IMR-90 (cell line): Measurements from ENCODE around the gene CREBBP. TPM values are rescaled to one million over a fixed set of nuclear protein-coding genes. Genes with fewer than 3 reads are reported as not detected.

Experiments
- ATAC-seq: fragments of 200-7000 bp; cut with Tn5 transposase; 2 replicates; pipeline ENCODE4 v1.9.1; 2020; ENCODE audit warnings: low read depth, mild to moderate bottlenecking, moderate library complexity
- BruUV-seq: library from RNA; stranded (reverse); fragments of 400-500 nt; replicated peaks from 2 replicates; lab custom pipeline; 2021; lab: Mats Ljungman, UMichigan
- CTCF ChIA-PET: fragments of 300-600 bp; formaldehyde crosslinking; extraction: SDS; loops from one replicate; lab custom pipeline; 2021; ENCODE audit warnings: antibody characterized with exemption; lab: Yijun Ruan, JAX
- POLR2A ChIA-PET: fragments of 300-600 bp; sonication (Branson Sonifier 250); formaldehyde crosslinking; loops from one replicate; lab custom pipeline; 2022; ENCODE audit warnings: antibody characterized with exemption; ENCODE audit not compliant: unreplicated experiment; lab: Charles Lee
- DNase-seq: peaks from one replicate; pipeline ENCODE4 v3.0.0; 2013
- H2AFZ ChIP-seq: replicated peaks from 2 replicates; pipeline ENCODE3; 2013; ENCODE audit warnings: low read length, mild to moderate bottlenecking; ENCODE audit not compliant: poor library complexity
- H2AK5ac ChIP-seq: 2 replicates; pipeline ENCODE4 v1.6.1; 2013; ENCODE audit warnings: low read depth, low read length, inconsistent platforms
- H2AK9ac ChIP-seq: replicated peaks from 2 replicates; pipeline ENCODE3; 2013; ENCODE audit warnings: mild to moderate bottlenecking, low read depth, low read length, moderate library complexity; ENCODE audit not compliant: poor library complexity
- H2BK120ac ChIP-seq: 2 replicates; pipeline ENCODE4 v1.6.1; 2013; ENCODE audit warnings: low read depth, low read length, inconsistent platforms
- H2BK15ac ChIP-seq: 3 replicates; pipeline ENCODE4 v1.6.1; 2013; ENCODE audit warnings: low read depth, low read length, inconsistent platforms
- H2BK20ac ChIP-seq: 2 replicates; pipeline ENCODE4 v1.6.1; 2013; ENCODE audit warnings: low read depth, mild to moderate bottlenecking, inconsistent platforms, low read length, moderate library complexity
- H2BK5ac ChIP-seq: 2 replicates; pipeline ENCODE4 v1.6.1; 2013; ENCODE audit warnings: mild to moderate bottlenecking, low read depth, low read length, inconsistent platforms; ENCODE audit not compliant: poor library complexity, severe bottlenecking
- H3K14ac ChIP-seq: replicated peaks from 2 replicates; pipeline ENCODE4 v1.6.1; 2013; ENCODE audit warnings: low read depth, low read length, inconsistent platforms
- H3K18ac ChIP-seq: 2 replicates; pipeline ENCODE4 v1.6.1; 2013; ENCODE audit warnings: low read depth, low read length, control low read depth
- H3K23ac ChIP-seq: 2 replicates; pipeline ENCODE4 v1.6.1; 2013; ENCODE audit warnings: low read depth, low read length, inconsistent platforms
- H3K27ac ChIP-seq: 2 replicates; pipeline ENCODE4 v1.5.1; 2013; ENCODE audit warnings: mild to moderate bottlenecking, control low read depth, low read length; ENCODE audit not compliant: insufficient read depth
- H3K27me3 ChIP-seq: 2 replicates; pipeline ENCODE4 v1.6.1; 2013; ENCODE audit warnings: low read length; ENCODE audit not compliant: control insufficient read depth, insufficient read depth
- H3K36me3 ChIP-seq: 2 replicates; pipeline ENCODE4 v1.6.1; 2013; ENCODE audit warnings: low read length, mixed read lengths; ENCODE audit not compliant: control insufficient read depth, insufficient read depth
- H3K4ac ChIP-seq: 2 replicates; pipeline ENCODE4 v1.6.1; 2013; ENCODE audit warnings: low read depth, low read length, inconsistent platforms
- H3K4me1 ChIP-seq: 2 replicates; pipeline ENCODE4 v1.6.1; 2013; ENCODE audit warnings: low read length, mixed read lengths; ENCODE audit not compliant: control insufficient read depth, insufficient read depth
- H3K4me2 ChIP-seq: 2 replicates; pipeline ENCODE4 v1.6.1; 2013; ENCODE audit warnings: low read depth, mild to moderate bottlenecking, control low read depth, low read length, moderate library complexity
- H3K4me3 ChIP-seq: 2 replicates; pipeline ENCODE4 v1.5.1; 2013; ENCODE audit warnings: low read depth, mild to moderate bottlenecking, control low read depth, low read length, moderate library complexity; ENCODE audit not compliant: insufficient read depth
- H3K56ac ChIP-seq: 2 replicates; pipeline ENCODE4 v1.6.1; 2013; ENCODE audit warnings: low read length, inconsistent platforms; ENCODE audit not compliant: insufficient read depth; ENCODE audit errors: extremely low read depth
- H3K79me1 ChIP-seq, 2 experiments: 2 replicates each; pipeline ENCODE4 v1.6.1; 2013; ENCODE audit warnings: low read length in 2 of 2, inconsistent platforms in 1 of 2, low read depth in 1 of 2
- H3K9ac ChIP-seq: 2 replicates; pipeline ENCODE4 v1.6.1; 2013; ENCODE audit warnings: low read depth, low read length, control low read depth
- H3K9me1 ChIP-seq: 2 replicates; pipeline ENCODE4 v1.6.1; 2013; ENCODE audit warnings: low read length, inconsistent platforms; ENCODE audit not compliant: insufficient read depth
- H3K9me3 ChIP-seq: 2 replicates; pipeline ENCODE4 v1.6.1; 2013; ENCODE audit warnings: low read length; ENCODE audit not compliant: control insufficient read depth, insufficient read depth
- H4K20me1 ChIP-seq: 2 replicates; pipeline ENCODE4 v1.6.1; 2013; ENCODE audit warnings: low read length, inconsistent platforms; ENCODE audit not compliant: insufficient read depth
- H4K5ac ChIP-seq: 2 replicates; pipeline ENCODE4 v1.6.1; 2013; ENCODE audit warnings: mild to moderate bottlenecking, low read depth, low read length, control low read depth
- H4K8ac ChIP-seq, 2 experiments: 2 replicates each; pipeline ENCODE4 v1.6.1; 2013; ENCODE audit warnings: low read depth in 2 of 2, low read length in 2 of 2, control low read depth in 1 of 2, inconsistent platforms in 1 of 2
- H4K91ac ChIP-seq: 2 replicates; pipeline ENCODE4 v1.6.1; 2013; ENCODE audit warnings: low read depth, low read length, inconsistent platforms; ENCODE audit not compliant: insufficient read depth
- CEBPB ChIP-seq: IDR thresholded peaks from 2 replicates; pipeline ENCODE4 v1.6.1; 2012; ENCODE audit warnings: low read depth, low read length, improper control_type of control experiment
- CHD1 ChIP-seq: IDR thresholded peaks from 2 replicates; pipeline ENCODE4 v1.6.1; 2012; ENCODE audit warnings: low read depth, low read length, improper control_type of control experiment
- FOS ChIP-seq: fragments of 150-350 bp; IDR thresholded peaks from 2 replicates; pipeline ENCODE4 v1.6.1; 2016; ENCODE audit warnings: low read depth, low read length
- MAFK ChIP-seq: IDR thresholded peaks from 2 replicates; pipeline ENCODE4 v1.6.1; 2012; ENCODE audit warnings: low read depth, low read length, improper control_type of control experiment
- MAZ ChIP-seq: IDR thresholded peaks from 2 replicates; pipeline ENCODE4 v1.6.1; 2012; ENCODE audit warnings: low read depth, mild to moderate bottlenecking, low read length, improper control_type of control experiment, moderate library complexity, borderline replicate concordance
- MXI1 ChIP-seq: IDR thresholded peaks from 2 replicates; pipeline ENCODE4 v1.6.1; 2012; ENCODE audit warnings: low read depth, mild to moderate bottlenecking, low read length, moderate library complexity, borderline replicate concordance
- POLR2A ChIP-seq: IDR thresholded peaks from 2 replicates; pipeline ENCODE4 v1.6.1; 2012; ENCODE audit warnings: mild to moderate bottlenecking, low read depth, low read length
- RAD21 ChIP-seq: IDR thresholded peaks from 2 replicates; pipeline ENCODE4 v1.6.1; 2012; ENCODE audit warnings: low read length, improper control_type of control experiment
- RCOR1 ChIP-seq: IDR thresholded peaks from 2 replicates; pipeline ENCODE4 v1.6.1; 2012; ENCODE audit warnings: mild to moderate bottlenecking, low read length, improper control_type of control experiment; ENCODE audit not compliant: insufficient replicate concordance
- RFX5 ChIP-seq: IDR thresholded peaks from 2 replicates; pipeline ENCODE4 v1.8.0; 2012; ENCODE audit warnings: low read depth, mild to moderate bottlenecking, low read length, moderate library complexity
- SMC3 ChIP-seq: fragments of 150-350 bp; IDR thresholded peaks from 2 replicates; pipeline ENCODE4 v1.6.1; 2016; ENCODE audit warnings: low read depth, mild to moderate bottlenecking, antibody characterized with exemption, low read length, moderate library complexity
- whole genome bisulfite sequencing, 2 experiments: methylation state at CpG; one replicate each; pipeline versions ENCODE4 v1.1.5 to v1.1.7; 2013; ENCODE audit warnings: missing lambda C conversion rate in 2 of 2; ENCODE audit not compliant: insufficient read length in 1 of 2; ENCODE audit errors: extremely low coverage in 2 of 2; 5-methylcytosine and 5-hydroxymethylcytosine counted together
- dilution Hi-C: fragments of 300-500 bp; cut with HindIII; formaldehyde crosslinking; loops from one replicate; pipeline ENCODE4 v1.14.3; 2018; ENCODE audit warnings: low sequenced_read_pairs; ENCODE audit not compliant: unreplicated experiment
- in situ Hi-C: fragments of 300-500 bp; cut with MboI; formaldehyde crosslinking; loops from 3 replicates; pipeline ENCODE4 v1.14.3; 2019; ENCODE audit warnings: low sequenced_read_pairs, inconsistent platforms, mixed read lengths
- intact Hi-C: fragments of 100-400 bp; cut with micrococcal nuclease; formaldehyde crosslinking; loops from 2 replicates; pipeline ENCODE4 v1.10.0; 2022
- polyA plus RNA-seq, 3 experiments: library from polyadenylated mRNA; depleted of rRNA; stranded (reverse); fragments of >200 nt; gene quantifications; 2 replicates each; pipeline ENCODE4 v1.2.3, GENCODE V29; 2012; ENCODE audit warnings: low replicate concordance in 1 of 3
- total RNA-seq: library from RNA; depleted of rRNA; stranded (reverse); fragments of >200 nt; gene quantifications from 2 replicates; pipeline ENCODE4 v1.2.3, GENCODE V29; 2012
- TF ChIP-seq, protein P1 (sequence below): conservative IDR thresholded peaks from 2 replicates; pipeline ENCODE4 v1.5.1; 2012; ENCODE audit warnings: mild to moderate bottlenecking, low read depth, low read length, improper control_type of control experiment
- TF ChIP-seq, protein P2 (sequence below): fragments of 150-350 bp; IDR thresholded peaks from 2 replicates; pipeline ENCODE4 v1.6.1; 2017; ENCODE audit warnings: mild to moderate bottlenecking, antibody characterized with exemption, low read length, low read depth

Gene CREBBP
- total and polyA plus RNA-seq, 2 of the 4 experiments (the other 2 are of a cell fraction): 7.3 to 12.5 TPM

GRCh38 chr16:3909791-3910583 is 29.5 kb upstream of the CREBBP start:
- no peak overlapping the region for H4K8ac ChIP-seq

More at GRCh38 chr16:3909791-3910583, 29.5 kb upstream of the CREBBP start:
- Histone ChIP-seq H2AK5ac (no peak overlapping the region), H2AK9ac (no peak overlapping the region), H3K14ac (no peak overlapping the region), H4K5ac (no peak overlapping the region), H3K18ac (no peak overlapping the region), H3K4me2 (no peak overlapping the region), H2AFZ (peak overlapping the region; percentile 58), H3K9me3 (no peaks in the 10 kb centered on the region), H3K36me3 (no peaks in the 10 kb centered on the region), H3K27me3 (peaks cover 10% of the 10 kb centered on the region), H3K9ac (no peak overlapping the region), H2BK120ac (no peak overlapping the region), H3K4ac (no peak overlapping the region), H3K4me3 (no peak overlapping the region), H3K9me1 (no peaks in the 10 kb centered on the region), H4K20me1 (no peaks in the 10 kb centered on the region), H3K4me1 (no peaks in the 10 kb centered on the region), H3K79me1 (no peaks in the 10 kb centered on the region), H2BK20ac (no peak overlapping the region), H2BK5ac (no peak overlapping the region), H4K91ac (no peak overlapping the region), H2BK15ac (no peak overlapping the region), H3K23ac (no peak overlapping the region), H3K27ac (no peak overlapping the region), H3K56ac (no peak overlapping the region)
- intact Hi-C loops: no loop called here
- no peak for DNase-seq
- POLR2A ChIA-PET: no interaction called here
- WGBS, 2 experiments: 63% methylated on average over 8 of the region's 18 CpGs; no CpG with 5 or more reads in 1 of the 2 experiments
- BruUV-seq: no TSS peak
- dilution Hi-C loops: no loop called here
- CTCF ChIA-PET: interaction anchor here (1.6 kb wide), 1 partner anchor 29 kb away, joined by 3 read pairs; no protein-coding TSS in a partner anchor
- no peak for TF ChIP-seq FOS
- TF ChIP-seq RCOR1: no peak
- TF ChIP-seq, protein P1, sequence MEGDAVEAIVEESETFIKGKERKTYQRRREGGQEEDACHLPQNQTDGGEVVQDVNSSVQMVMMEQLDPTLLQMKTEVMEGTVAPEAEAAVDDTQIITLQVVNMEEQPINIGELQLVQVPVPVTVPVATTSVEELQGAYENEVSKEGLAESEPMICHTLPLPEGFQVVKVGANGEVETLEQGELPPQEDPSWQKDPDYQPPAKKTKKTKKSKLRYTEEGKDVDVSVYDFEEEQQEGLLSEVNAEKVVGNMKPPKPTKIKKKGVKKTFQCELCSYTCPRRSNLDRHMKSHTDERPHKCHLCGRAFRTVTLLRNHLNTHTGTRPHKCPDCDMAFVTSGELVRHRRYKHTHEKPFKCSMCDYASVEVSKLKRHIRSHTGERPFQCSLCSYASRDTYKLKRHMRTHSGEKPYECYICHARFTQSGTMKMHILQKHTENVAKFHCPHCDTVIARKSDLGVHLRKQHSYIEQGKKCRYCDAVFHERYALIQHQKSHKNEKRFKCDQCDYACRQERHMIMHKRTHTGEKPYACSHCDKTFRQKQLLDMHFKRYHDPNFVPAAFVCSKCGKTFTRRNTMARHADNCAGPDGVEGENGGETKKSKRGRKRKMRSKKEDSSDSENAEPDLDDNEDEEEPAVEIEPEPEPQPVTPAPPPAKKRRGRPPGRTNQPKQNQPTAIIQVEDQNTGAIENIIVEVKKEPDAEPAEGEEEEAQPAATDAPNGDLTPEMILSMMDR: no peak
- no peak for TF ChIP-seq MAZ
- no peak for TF ChIP-seq POLR2A
- TF ChIP-seq MXI1: no peak
- TF ChIP-seq RAD21: no peak
- TF ChIP-seq CHD1: no peak
- no peak for TF ChIP-seq SMC3
- no peak for TF ChIP-seq CEBPB
- no peak for TF ChIP-seq MAFK
- TF ChIP-seq, protein P2, sequence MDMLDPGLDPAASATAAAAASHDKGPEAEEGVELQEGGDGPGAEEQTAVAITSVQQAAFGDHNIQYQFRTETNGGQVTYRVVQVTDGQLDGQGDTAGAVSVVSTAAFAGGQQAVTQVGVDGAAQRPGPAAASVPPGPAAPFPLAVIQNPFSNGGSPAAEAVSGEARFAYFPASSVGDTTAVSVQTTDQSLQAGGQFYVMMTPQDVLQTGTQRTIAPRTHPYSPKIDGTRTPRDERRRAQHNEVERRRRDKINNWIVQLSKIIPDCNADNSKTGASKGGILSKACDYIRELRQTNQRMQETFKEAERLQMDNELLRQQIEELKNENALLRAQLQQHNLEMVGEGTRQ: no peak
- TF ChIP-seq RFX5: no peak
- in situ Hi-C loops: no loop called here
- ATAC-seq: no peak
